Stomach (tissue), 4 donors: ENCODE results near the gene GABRB2.

Experiments used
- CTCF ChIP-seq, 7 experiments: fragments of 450-650 bp in 4 of 7; fragments of 200-600 bp in 3 of 7; sonication (generic) in 3 of 7; IDR thresholded peaks; one replicate each; pipeline ENCODE4 v1.5.1; 2016 to 2019; ENCODE audit warnings: antibody characterized with exemption in 7 of 7, control low read depth in 2 of 7, mild to moderate bottlenecking in 1 of 7
- EP300 ChIP-seq: sonication (generic); formaldehyde crosslinking; IDR thresholded peaks from one replicate; pipeline ENCODE4 v1.6.1; 2017; ENCODE audit warnings: antibody characterized with exemption
- POLR2A ChIP-seq, 4 donors: fragments of 450-650 bp; IDR thresholded peaks; one replicate each; pipeline ENCODE4 v1.6.1; 2016; ENCODE audit warnings: antibody characterized with exemption in 4 of 4, control low read depth in 2 of 4, mild to moderate bottlenecking in 1 of 4, moderate library complexity in 1 of 4
- POLR2AphosphoS5 ChIP-seq, 3 donors: sonication (generic); formaldehyde crosslinking; IDR thresholded peaks; one replicate each; pipeline ENCODE4 v1.6.1; 2016; ENCODE audit warnings: antibody characterized with exemption in 3 of 3

- TF ChIP-seq CTCF (IDR thresholded peaks at IDR 0.05) (no peak), POLR2A (IDR thresholded peaks at IDR 0.05) (no peak), EP300 (no peak), POLR2AphosphoS5 (IDR thresholded peaks at IDR 0.05) (no peak)
These were observed 146.4 kb downstream of the GABRB2 start for GRCh38 chr5:161399996-161400562.
